Measurements from ENCODE around the gene CSMD2.

DNA sequence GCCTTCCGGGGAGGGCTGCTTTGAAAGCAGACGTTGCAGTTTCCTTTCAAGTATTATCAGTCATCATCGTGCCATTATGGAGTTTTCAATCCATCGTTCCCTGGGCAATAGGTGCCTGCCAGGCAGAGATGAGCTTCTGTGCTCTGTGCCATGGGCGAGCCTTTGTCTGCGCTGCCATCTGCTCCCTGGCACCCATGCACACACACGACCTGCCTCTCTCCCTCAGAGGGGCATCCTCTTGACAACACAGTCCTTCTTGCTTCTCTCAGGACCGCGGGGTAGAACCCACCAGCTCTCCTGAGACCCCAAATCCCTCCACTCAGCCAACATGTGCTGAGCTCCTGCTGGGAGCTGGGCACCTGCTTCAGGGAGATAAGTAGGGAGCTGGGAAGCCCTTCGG is 151.9 kb downstream of the CSMD2 start:
- TF ChIP-seq, protein P1, sequence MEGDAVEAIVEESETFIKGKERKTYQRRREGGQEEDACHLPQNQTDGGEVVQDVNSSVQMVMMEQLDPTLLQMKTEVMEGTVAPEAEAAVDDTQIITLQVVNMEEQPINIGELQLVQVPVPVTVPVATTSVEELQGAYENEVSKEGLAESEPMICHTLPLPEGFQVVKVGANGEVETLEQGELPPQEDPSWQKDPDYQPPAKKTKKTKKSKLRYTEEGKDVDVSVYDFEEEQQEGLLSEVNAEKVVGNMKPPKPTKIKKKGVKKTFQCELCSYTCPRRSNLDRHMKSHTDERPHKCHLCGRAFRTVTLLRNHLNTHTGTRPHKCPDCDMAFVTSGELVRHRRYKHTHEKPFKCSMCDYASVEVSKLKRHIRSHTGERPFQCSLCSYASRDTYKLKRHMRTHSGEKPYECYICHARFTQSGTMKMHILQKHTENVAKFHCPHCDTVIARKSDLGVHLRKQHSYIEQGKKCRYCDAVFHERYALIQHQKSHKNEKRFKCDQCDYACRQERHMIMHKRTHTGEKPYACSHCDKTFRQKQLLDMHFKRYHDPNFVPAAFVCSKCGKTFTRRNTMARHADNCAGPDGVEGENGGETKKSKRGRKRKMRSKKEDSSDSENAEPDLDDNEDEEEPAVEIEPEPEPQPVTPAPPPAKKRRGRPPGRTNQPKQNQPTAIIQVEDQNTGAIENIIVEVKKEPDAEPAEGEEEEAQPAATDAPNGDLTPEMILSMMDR (IDR thresholded peaks at IDR 0.05): no peak
- no peak for TF ChIP-seq EZH2phosphoT487 (IDR thresholded peaks at IDR 0.05)

All from neural progenitor cell (in vitro differentiated cells).